Coronary artery (tissue), 2 donors: ENCODE measurements around the gene IDUA.

Experiments used
- DNase-seq: peaks from one replicate; pipeline ENCODE4 v3.0.0-alpha.2; 2017; ENCODE audit warnings: low spot score
- H3K27ac ChIP-seq, 2 donors: fragments of 200-600 bp; sonication (generic); one replicate each; pipeline ENCODE4 v1.5.1; 2016 to 2019
- H3K4me3 ChIP-seq: fragments of 200-600 bp; sonication (generic); 2 replicates; pipeline ENCODE4 v1.5.1; 2016; ENCODE audit warnings: mild to moderate bottlenecking, moderate library complexity
- TF ChIP-seq, protein P1 (sequence below): fragments of 200-600 bp; sonication (generic); IDR thresholded peaks from one replicate; pipeline ENCODE4 v1.5.1; 2019; ENCODE audit warnings: antibody characterized with exemption

IDUA gene

DNA sequence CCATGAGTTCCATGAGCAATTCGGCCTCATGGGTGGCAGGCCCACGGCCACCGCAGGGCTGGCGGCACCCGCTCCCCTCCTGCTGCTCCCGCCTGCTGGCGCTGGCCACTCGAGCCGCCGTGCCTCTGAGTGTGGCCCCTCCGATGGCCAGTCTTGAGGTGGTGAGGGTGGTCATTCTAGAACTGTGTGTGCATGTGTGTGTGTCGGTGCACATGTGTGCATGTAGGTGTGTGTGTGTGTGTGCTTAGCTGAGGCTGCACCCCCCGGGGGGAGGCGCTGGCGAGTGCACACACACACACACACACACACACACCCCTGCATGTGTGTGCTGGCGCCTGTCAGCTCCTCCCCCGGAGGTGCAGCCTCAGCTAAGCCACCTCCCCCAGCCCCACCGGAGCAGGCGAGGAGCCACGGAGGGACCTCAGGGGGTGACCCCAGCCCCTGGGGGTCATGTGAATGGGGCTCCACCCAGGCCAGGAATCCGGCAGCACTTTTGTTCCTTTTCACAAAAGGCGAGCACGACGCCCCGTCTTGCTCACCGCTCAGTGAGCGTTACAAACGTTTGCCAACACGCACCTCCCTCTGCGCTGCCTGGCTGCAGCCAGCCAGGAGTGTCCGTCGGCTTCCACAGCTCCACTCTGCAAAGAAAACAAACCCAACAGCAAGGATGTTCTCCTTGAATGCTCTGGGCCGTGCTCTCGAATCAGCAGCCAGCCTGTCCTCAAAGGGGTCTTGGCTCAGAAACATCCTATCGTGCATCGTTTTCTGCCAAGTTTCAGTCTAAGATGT lies 54.5 kb downstream of the IDUA start:
- DNase-seq, result no peak
- Histone ChIP-seq H3K4me3 (peak overlapping the region; percentile 57), H3K27ac (peak overlapping the region in 1 of 2 donors; percentile 80)
- TF ChIP-seq, protein P1, sequence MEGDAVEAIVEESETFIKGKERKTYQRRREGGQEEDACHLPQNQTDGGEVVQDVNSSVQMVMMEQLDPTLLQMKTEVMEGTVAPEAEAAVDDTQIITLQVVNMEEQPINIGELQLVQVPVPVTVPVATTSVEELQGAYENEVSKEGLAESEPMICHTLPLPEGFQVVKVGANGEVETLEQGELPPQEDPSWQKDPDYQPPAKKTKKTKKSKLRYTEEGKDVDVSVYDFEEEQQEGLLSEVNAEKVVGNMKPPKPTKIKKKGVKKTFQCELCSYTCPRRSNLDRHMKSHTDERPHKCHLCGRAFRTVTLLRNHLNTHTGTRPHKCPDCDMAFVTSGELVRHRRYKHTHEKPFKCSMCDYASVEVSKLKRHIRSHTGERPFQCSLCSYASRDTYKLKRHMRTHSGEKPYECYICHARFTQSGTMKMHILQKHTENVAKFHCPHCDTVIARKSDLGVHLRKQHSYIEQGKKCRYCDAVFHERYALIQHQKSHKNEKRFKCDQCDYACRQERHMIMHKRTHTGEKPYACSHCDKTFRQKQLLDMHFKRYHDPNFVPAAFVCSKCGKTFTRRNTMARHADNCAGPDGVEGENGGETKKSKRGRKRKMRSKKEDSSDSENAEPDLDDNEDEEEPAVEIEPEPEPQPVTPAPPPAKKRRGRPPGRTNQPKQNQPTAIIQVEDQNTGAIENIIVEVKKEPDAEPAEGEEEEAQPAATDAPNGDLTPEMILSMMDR, result no peak

DNA sequence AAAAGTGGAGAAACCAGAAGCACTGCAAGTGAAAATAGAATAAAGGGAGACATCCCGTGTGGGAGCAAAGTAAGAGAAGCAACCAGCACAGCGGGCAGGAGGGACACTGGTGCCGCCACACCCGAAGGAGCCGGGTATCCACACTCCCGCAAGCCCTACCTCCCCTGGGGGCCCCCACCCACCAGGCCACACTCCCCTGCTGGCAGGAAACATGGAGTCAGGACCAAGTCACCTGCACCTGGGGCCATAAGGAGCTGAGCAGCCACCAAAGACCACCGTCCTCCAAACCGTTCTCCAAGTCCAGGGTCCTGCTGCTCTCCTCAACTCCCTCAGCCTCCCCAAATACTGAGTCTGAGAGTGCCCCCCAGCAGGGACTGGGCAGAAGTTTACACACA lies 55.1 kb downstream of the IDUA start:
- Histone ChIP-seq H3K4me3 (peak overlapping the region; percentile 57), H3K27ac (peak overlapping the region in 1 of 2 donors; percentile 80)
- TF ChIP-seq, protein P1, result no peak
- DNase-seq, result no peak

DNA sequence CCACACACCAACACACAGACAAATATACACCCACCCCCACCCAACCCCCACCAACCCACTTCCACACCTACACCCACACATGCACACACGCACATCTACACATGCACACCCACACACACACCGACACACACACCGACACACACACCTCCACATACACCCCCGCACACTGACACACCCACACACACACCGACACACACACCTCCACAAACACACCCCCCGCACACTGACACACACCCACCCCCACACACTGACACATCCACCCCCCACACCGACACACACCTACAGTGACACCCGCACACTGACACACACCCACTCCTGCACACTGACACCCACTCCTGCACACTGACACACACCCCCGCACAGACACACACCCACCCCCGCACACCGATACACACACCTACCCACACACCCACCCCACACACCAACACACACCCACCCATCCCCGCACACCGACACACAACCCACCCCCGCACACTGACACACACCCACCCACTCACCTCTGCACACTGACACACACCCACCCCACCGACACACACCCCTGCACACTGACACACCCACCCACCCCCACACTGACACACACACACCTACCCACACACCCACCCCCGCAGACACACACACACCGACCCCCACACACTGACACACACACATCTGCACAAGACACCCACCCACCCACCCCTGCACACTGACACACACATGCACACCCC lies 55.7 kb downstream of the IDUA start:
- peak overlapping the region in 1 of 2 donors; percentile 80 for H3K27ac ChIP-seq
- no peak overlapping the region for H3K4me3 ChIP-seq
- no peak for DNase-seq
- TF ChIP-seq, protein P1, result no peak

DNA sequence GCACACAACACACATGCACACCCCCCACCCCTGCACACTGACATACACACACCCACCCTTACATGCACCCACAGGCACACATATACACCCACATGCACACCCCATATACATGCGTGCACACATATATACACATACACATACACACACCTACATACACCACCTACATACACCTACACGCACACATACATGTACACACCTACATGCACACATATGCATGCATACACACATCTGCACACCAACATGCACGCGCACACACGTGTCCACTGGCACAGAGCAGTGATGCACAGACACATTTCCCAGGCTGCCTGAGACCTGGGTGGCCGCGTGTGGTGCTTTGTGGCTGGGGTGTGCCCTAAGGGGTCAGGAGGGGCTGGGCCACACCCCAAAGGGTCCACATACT lies 56.3 kb downstream of the IDUA start:
- DNase-seq, result no peak
- Histone ChIP-seq H3K27ac (peak overlapping the region in 1 of 2 donors; percentile 89), H3K4me3 (peak overlapping the region; percentile 63)
- TF ChIP-seq, protein P1, result no peak

DNA sequence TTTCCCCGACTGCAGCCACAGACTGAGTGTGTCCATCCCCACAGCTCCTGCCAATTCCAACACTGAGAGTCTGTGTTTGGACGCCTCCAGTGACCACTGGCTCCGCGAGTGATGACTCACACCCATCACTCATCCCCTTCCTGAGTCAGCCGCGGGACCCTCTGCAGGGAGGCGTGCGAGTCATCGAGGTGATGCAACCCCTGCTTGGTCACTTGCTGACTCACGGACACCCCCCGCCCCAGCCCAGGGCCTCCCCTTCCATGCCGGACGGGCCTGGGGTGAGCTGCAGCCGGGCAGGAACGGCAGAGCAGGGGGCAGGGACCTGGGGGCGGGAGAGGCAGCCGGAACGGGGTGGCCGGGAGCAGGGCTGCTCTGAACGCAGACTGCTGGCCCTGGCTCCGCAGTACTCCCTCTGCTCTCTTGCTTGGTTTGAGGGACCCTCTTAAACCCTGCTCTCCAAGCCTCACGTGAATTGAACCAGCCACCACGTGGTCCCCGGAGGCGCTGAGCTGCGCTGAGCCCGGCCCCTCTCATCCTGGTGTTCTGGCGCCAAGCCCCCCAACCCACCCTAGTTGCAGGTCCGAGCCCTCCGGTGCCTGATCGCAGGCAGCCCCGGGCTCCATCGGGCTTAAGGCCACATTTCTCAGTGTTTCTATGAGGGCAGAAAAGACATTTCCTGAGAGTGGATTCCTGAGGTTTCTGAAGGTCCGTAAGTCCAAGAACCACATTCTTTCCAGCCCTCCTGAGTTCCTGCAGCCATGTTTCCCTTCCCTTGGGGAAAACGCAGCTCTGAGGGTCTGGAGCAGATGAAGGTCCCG lies 57.0 kb downstream of the IDUA start:
- Histone ChIP-seq H3K27ac (peak overlapping the region; percentile 29 to 89), H3K4me3 (peak overlapping the region; percentile 63)
- DNase-seq, result peak; percentile 98
- TF ChIP-seq, protein P1, result no peak

DNA sequence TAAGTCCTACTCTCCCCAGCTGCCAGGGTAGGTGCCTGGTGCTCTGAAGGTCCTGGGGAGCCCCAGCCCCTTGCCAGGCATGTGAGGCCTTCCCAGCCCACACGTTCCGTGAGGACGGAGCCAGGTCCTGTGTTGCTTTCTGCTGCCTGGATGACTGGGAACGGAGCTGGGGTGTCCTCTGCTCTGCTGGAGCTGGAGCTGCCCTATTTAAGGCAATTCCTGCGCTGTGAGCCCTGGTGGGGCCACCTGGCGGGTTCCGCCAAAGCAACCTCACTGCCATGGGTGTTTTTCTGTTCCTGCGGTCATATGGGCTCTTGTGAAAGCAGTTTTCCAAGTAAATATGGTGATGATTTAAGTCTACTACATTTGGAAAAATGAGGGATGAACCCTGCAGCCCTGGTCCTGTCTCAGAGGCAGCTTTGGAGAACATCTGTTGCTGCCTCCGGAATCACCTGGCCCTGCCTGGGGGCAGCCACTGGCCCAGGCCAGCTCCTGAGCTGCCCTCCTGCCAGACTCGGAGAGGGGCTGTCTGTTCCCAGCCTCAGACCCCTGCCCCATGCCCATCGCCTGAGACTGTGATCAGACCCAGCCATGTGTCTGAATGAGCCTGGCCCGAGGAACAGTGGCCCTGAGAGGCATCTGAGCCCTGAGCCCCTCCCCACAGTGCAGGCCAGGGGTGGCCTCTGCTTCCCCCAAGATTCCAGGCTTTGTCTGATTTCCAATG lies 57.8 kb downstream of the IDUA start:
- H3K27ac ChIP-seq, result peak overlapping the region; percentile 29 to 89
- no peak overlapping the region for H3K4me3 ChIP-seq
- TF ChIP-seq, protein P1, result no peak
- DNase-seq, result no peak
